H1 (cell line): ENCODE measurements around the gene DAZL. TPM values are rescaled to one million over a fixed set of nuclear protein-coding genes. Genes with fewer than 3 reads are reported as not detected.

Experiments used
- CTCF ChIA-PET: fragments of 300-600 bp; sonication (Branson Sonifier 250); formaldehyde crosslinking; loops from one replicate; lab custom pipeline; 2021; ENCODE audit not compliant: partially characterized antibody; lab: Charles Lee
- POLR2A ChIA-PET: fragments of 300-600 bp; sonication (Branson Sonifier 250); formaldehyde crosslinking; loops from one replicate; lab custom pipeline; 2021; ENCODE audit warnings: inconsistent platforms; ENCODE audit not compliant: partially characterized antibody; lab: Charles Lee
- DNase-seq, 2 experiments: peaks; one replicate each; pipeline versions ENCODE4 v3.0.0 to v3.0.0-alpha.2; 2010 to 2022; ENCODE audit warnings: low spot score in 2 of 2, low read depth in 1 of 2, mixed read lengths in 1 of 2
- FAIRE-seq: peaks from 2 replicates; lab custom pipeline; 2011; peaks lifted over from hg19 to GRCh38; lab: Jason Lieb, UNC
- H2AFZ ChIP-seq: 2 replicates; pipeline ENCODE4 v1.8.1; 2012; ENCODE audit warnings: low read length, inconsistent platforms
- H2AK5ac ChIP-seq: 2 replicates; pipeline ENCODE4 v1.6.1; 2013; ENCODE audit warnings: low read depth, low read length
- H2BK120ac ChIP-seq: replicated peaks from 2 replicates; pipeline ENCODE3; 2013; ENCODE audit warnings: low read depth, low read length, inconsistent platforms
- H2BK12ac ChIP-seq: 2 replicates; pipeline ENCODE4 v1.6.1; 2013; ENCODE audit warnings: low read depth, low read length
- H2BK15ac ChIP-seq: 2 replicates; pipeline ENCODE4 v1.6.1; 2013; ENCODE audit warnings: low read length
- H2BK20ac ChIP-seq: 2 replicates; pipeline ENCODE4 v1.6.1; 2013; ENCODE audit warnings: low read length
- H2BK5ac ChIP-seq: 2 replicates; pipeline ENCODE4 v1.6.1; 2013; ENCODE audit warnings: low read depth, low read length
- H3K14ac ChIP-seq: 2 replicates; pipeline ENCODE4 v1.6.1; 2013; ENCODE audit warnings: inconsistent platforms; ENCODE audit not compliant: insufficient read length
- H3K18ac ChIP-seq: 2 replicates; pipeline ENCODE4 v1.6.1; 2013; ENCODE audit warnings: low read length; ENCODE audit errors: extremely low read depth
- H3K23ac ChIP-seq: 2 replicates; pipeline ENCODE4 v1.6.1; 2013; ENCODE audit warnings: inconsistent platforms; ENCODE audit not compliant: insufficient read length
- H3K23me2 ChIP-seq: 2 replicates; pipeline ENCODE4 v1.6.1; 2013; ENCODE audit warnings: low read depth, low read length
- H3K27ac ChIP-seq: 2 replicates; pipeline ENCODE4 v1.6.1; 2011; ENCODE audit warnings: low read depth, low read length, inconsistent platforms
- H3K27me3 ChIP-seq, 4 experiments: replicated peaks in 1 of 4; 1 replicate in 1 of 4; 2 replicates in 3 of 4; pipeline versions ENCODE4 v1.6.1 to v1.8.1; 2011 to 2013; ENCODE audit warnings: low read length in 3 of 4, mild to moderate bottlenecking in 3 of 4, inconsistent platforms in 2 of 4, mixed read lengths in 2 of 4, moderate library complexity in 1 of 4; ENCODE audit not compliant: control insufficient read depth in 3 of 4, insufficient read depth in 3 of 4; ENCODE audit errors: extremely low read depth in 1 of 4
- H3K36me3 ChIP-seq, 4 experiments: 2 replicates each; pipeline versions ENCODE4 v1.6.1 to v1.8.1; 2011 to 2013; ENCODE audit warnings: mild to moderate bottlenecking in 4 of 4, low read length in 3 of 4, moderate library complexity in 2 of 4, control low read depth in 1 of 4, inconsistent platforms in 1 of 4; ENCODE audit not compliant: insufficient read depth in 4 of 4, control insufficient read depth in 2 of 4
- H3K4ac ChIP-seq: replicated peaks from 2 replicates; pipeline ENCODE3; 2013; ENCODE audit warnings: low read length, low read depth, mixed read lengths, inconsistent platforms; ENCODE audit not compliant: insufficient read length
- H3K4me1 ChIP-seq, 4 experiments: replicated peaks in 1 of 4; 1 replicate in 1 of 4; 2 replicates in 3 of 4; pipeline versions ENCODE4 v1.6.1 to v1.8.1; 2011 to 2013; ENCODE audit warnings: low read length in 3 of 4, inconsistent platforms in 2 of 4, mixed read lengths in 1 of 4; ENCODE audit not compliant: insufficient read depth in 4 of 4, control insufficient read depth in 3 of 4
- H3K4me2 ChIP-seq, 2 experiments: 2 replicates each; pipeline versions ENCODE4 v1.6.1 to v1.8.1; 2011 to 2013; ENCODE audit warnings: low read depth in 2 of 2, low read length in 2 of 2, control low read depth in 1 of 2, inconsistent platforms in 1 of 2, mild to moderate bottlenecking in 1 of 2; ENCODE audit not compliant: insufficient read depth in 1 of 2
- H3K4me3 ChIP-seq, 4 experiments: fragments of 200-600, 300-600 bp in 1 of 4; sonication (generic), shearing (Covaris generic), sonication (Bioruptor Twin) in 1 of 4; 2 replicates each; pipeline versions ENCODE4 v1.5.1 to v1.8.1; 2011 to 2016; ENCODE audit warnings: low read length in 4 of 4, low read depth in 3 of 4, control low read depth in 2 of 4, inconsistent platforms in 2 of 4, mild to moderate bottlenecking in 2 of 4, mixed read lengths in 1 of 4, moderate library complexity in 1 of 4; ENCODE audit not compliant: insufficient read depth in 2 of 4; ENCODE audit errors: extremely low read depth in 1 of 4
- H3K56ac ChIP-seq: replicated peaks from 2 replicates; pipeline ENCODE3; 2013; ENCODE audit warnings: low read depth, mild to moderate bottlenecking, mixed read lengths, low read length, inconsistent platforms; ENCODE audit not compliant: insufficient read length
- H3K79me1 ChIP-seq: 2 replicates; pipeline ENCODE4 v1.6.1; 2013; ENCODE audit warnings: low read depth, low read length, control low read depth
- H3K79me2 ChIP-seq, 2 experiments: 2 replicates each; pipeline versions ENCODE4 v1.6.1 to v1.8.1; 2012 to 2013; ENCODE audit warnings: low read length in 2 of 2, mild to moderate bottlenecking in 2 of 2, inconsistent platforms in 1 of 2; ENCODE audit not compliant: insufficient read depth in 2 of 2, control insufficient read depth in 1 of 2
- H3K9ac ChIP-seq, 4 experiments: replicated peaks in 1 of 4; 1 replicate in 1 of 4; 2 replicates in 3 of 4; pipeline versions ENCODE4 v1.6.1 to v1.8.1; 2011 to 2013; ENCODE audit warnings: low read depth in 3 of 4, low read length in 3 of 4, control low read depth in 2 of 4, mild to moderate bottlenecking in 2 of 4, moderate library complexity in 2 of 4, inconsistent platforms in 1 of 4; ENCODE audit errors: extremely low read depth in 1 of 4
- H3K9me3 ChIP-seq, 2 experiments: 2 replicates each; pipeline versions ENCODE4 v1.6.1 to v1.8.1; 2012 to 2013; ENCODE audit warnings: mild to moderate bottlenecking in 2 of 2, moderate library complexity in 2 of 2, control low read depth in 1 of 2, inconsistent platforms in 1 of 2, low read depth in 1 of 2, low read length in 1 of 2, mixed read lengths in 1 of 2; ENCODE audit not compliant: insufficient read depth in 2 of 2
- H4K20me1 ChIP-seq, 2 experiments: replicated peaks in 1 of 2; 2 replicates each; pipeline versions ENCODE3 to v1.8.1; 2011 to 2013; ENCODE audit warnings: inconsistent platforms in 2 of 2, low read length in 2 of 2, mild to moderate bottlenecking in 1 of 2; ENCODE audit not compliant: insufficient read depth in 2 of 2, control insufficient read depth in 1 of 2
- H4K5ac ChIP-seq: 2 replicates; pipeline ENCODE4 v1.6.1; 2013; ENCODE audit warnings: low read length, low read depth, mixed read lengths, inconsistent platforms; ENCODE audit not compliant: insufficient read length
- H4K8ac ChIP-seq: 2 replicates; pipeline ENCODE4 v1.8.0; 2013; ENCODE audit warnings: mild to moderate bottlenecking, moderate library complexity, low read length, inconsistent platforms; ENCODE audit not compliant: insufficient read depth; ENCODE audit errors: extremely low read depth
- H4K91ac ChIP-seq: replicated peaks from 2 replicates; pipeline ENCODE3; 2013; ENCODE audit warnings: low read length, mixed read lengths, inconsistent platforms; ENCODE audit not compliant: insufficient read length
- CBX8 ChIP-seq: fragments of 300-800, 300-1000 bp; sonication (generic); IDR thresholded peaks from 2 replicates; pipeline ENCODE4 v1.7.1; 2016; ENCODE audit warnings: low read depth, low read length, borderline replicate concordance
- CHD1 ChIP-seq: IDR thresholded peaks from 2 replicates; pipeline ENCODE4 v1.6.1; 2012; ENCODE audit warnings: low read depth, low read length, improper control_type of control experiment
- HDAC2 ChIP-seq, 2 experiments: fragments of 300-600 bp in 1 of 2; sonication (generic) in 1 of 2; IDR thresholded peaks; 2 replicates each; pipeline ENCODE4 v1.6.1; 2011 to 2012; ENCODE audit warnings: low read depth in 2 of 2, low read length in 2 of 2, mild to moderate bottlenecking in 2 of 2, moderate library complexity in 2 of 2, borderline replicate concordance in 1 of 2, inconsistent platforms in 1 of 2
- HDAC6 ChIP-seq: IDR thresholded peaks from one replicate; pipeline ENCODE4 v1.7.1; 2012; ENCODE audit warnings: low read depth, mild to moderate bottlenecking, inconsistent platforms, low read length, moderate library complexity
- KDM4A ChIP-seq: IDR thresholded peaks from one replicate; pipeline ENCODE4 v1.7.1; 2012; ENCODE audit warnings: low read depth, mild to moderate bottlenecking, moderate library complexity, low read length, inconsistent platforms; ENCODE audit not compliant: severe bottlenecking
- PHF8 ChIP-seq: fragments of 200-600 bp; sonication (generic); conservative IDR thresholded peaks from 2 replicates; pipeline ENCODE4 v1.7.1; 2012; ENCODE audit warnings: low read depth, mild to moderate bottlenecking, inconsistent platforms, low read length, moderate library complexity
- POU5F1 ChIP-seq: IDR thresholded peaks from 2 replicates; pipeline ENCODE4 v1.6.1; 2011; ENCODE audit warnings: low read depth, mild to moderate bottlenecking, low read length, moderate library complexity
- RAD21 ChIP-seq, 2 experiments: IDR thresholded peaks in 1 of 2; conservative IDR thresholded peaks in 1 of 2; 2 replicates each; pipeline ENCODE4 v1.6.1; 2011; ENCODE audit warnings: low read depth in 2 of 2, low read length in 2 of 2, improper control_type of control experiment in 1 of 2, inconsistent platforms in 1 of 2, mild to moderate bottlenecking in 1 of 2, moderate library complexity in 1 of 2
- RFX5 ChIP-seq: IDR thresholded peaks from 2 replicates; pipeline ENCODE4 v1.6.1; 2011; ENCODE audit warnings: low read depth, low read length, improper control_type of control experiment, borderline replicate concordance
- SP4 ChIP-seq: IDR thresholded peaks from 2 replicates; pipeline ENCODE4 v1.6.1; 2012; ENCODE audit warnings: low read length, inconsistent platforms
- SRF ChIP-seq: IDR thresholded peaks from 2 replicates; pipeline ENCODE4 v1.6.1; 2011; ENCODE audit warnings: mild to moderate bottlenecking, low read depth, low read length, moderate library complexity
- TBP ChIP-seq: IDR thresholded peaks from 2 replicates; pipeline ENCODE4 v1.6.1; 2011; ENCODE audit warnings: low read depth, low read length, improper control_type of control experiment
- WGBS, 2 experiments: shearing (Covaris generic) in 1 of 2; methylation state at CpG; one replicate each; pipeline versions ENCODE4 v1.1.6 to v1.1.7; 2013 to 2015; ENCODE audit warnings: low lambda C conversion rate in 2 of 2, mixed read lengths in 2 of 2, inconsistent platforms in 1 of 2, low coverage in 1 of 2, missing lambda C conversion rate in 1 of 2; ENCODE audit not compliant: insufficient replicate concordance in 2 of 2, insufficient coverage in 1 of 2, insufficient read length in 1 of 2; ENCODE audit errors: extremely low coverage in 1 of 2, missing lambda C conversion rate in 1 of 2; 5-methylcytosine and 5-hydroxymethylcytosine counted together
- polyA plus RNA-seq, 7 experiments: library from polyadenylated mRNA; depleted of rRNA in 3 of 7; stranded (reverse) in 5 of 7; unstranded in 2 of 7; fragments of >200 nt in 5 of 7; fragments of 200-250 nt in 2 of 7; gene quantifications; 1 replicate in 5 of 7; 2 replicates in 1 of 7; 4 replicates in 1 of 7; pipeline versions ENCODE4 v1.2.1 to v1.2.3, GENCODE V29; 2011 to 2013; ENCODE audit warnings: missing spikeins in 2 of 7, mixed read lengths in 2 of 7
- total RNA-seq: library from RNA; stranded (reverse); fragmentation: NEBNext Ultra II Directional; extraction: Animal tissue kit (Norgen Biotek cat#: 25700); gene quantifications from 2 replicates; pipeline ENCODE4 v1.2.1, GENCODE V29; 2021
- TF ChIP-seq, protein P1 (sequence below): IDR thresholded peaks from 2 replicates; pipeline ENCODE4 v1.6.1; 2012; ENCODE audit warnings: inconsistent platforms

The DAZL gene
- total and polyA plus RNA-seq, 2 of the 8 experiments (the other 6 are each of a cell fraction or from before 2014, with no cell fraction given) = 3.4 to 5.9 TPM

DNA sequence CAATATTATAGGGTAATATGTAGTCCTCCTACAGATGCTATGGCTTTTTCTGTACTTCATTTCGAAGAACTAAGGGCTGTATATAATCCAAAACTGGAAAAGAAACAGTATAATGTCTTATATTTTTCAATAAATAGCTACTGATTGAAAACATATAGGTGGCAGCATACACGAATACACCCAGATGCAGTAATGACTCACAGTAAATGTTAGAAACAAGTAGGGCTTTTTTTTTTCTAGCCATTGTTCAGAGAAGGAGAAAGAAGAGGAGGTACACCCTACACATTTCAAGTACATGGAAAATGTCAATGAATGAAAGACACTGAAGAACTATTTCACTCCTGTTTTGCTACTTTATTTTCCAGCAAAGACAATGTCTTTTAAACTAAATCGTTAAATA is 9.4 kb downstream of the DAZL start:
- Histone ChIP-seq H2AFZ (no peak overlapping the region), H3K79me2 (no peaks in the 10 kb centered on the region), H4K20me1 (no peaks in the 10 kb centered on the region), H3K79me1 (no peaks in the 10 kb centered on the region), H2BK120ac (no peak overlapping the region), H3K23me2 (no peaks in the 10 kb centered on the region), H3K36me3 (no peaks in the 10 kb centered on the region), H3K27ac (no peak overlapping the region), H3K9me3 (no peaks in the 10 kb centered on the region), H3K27me3 (no peaks in the 10 kb centered on the region), H3K18ac (no peak overlapping the region), H3K9ac (no peak overlapping the region), H2BK20ac (no peak overlapping the region), H4K8ac (no peak overlapping the region), H2AK5ac (no peak overlapping the region), H3K4me2 (no peak overlapping the region), H3K4ac (no peak overlapping the region), H2BK15ac (no peak overlapping the region), H2BK12ac (no peak overlapping the region), H3K23ac (no peak overlapping the region), H3K56ac (no peak overlapping the region), H3K4me3 (no peak overlapping the region), H4K91ac (no peak overlapping the region), H2BK5ac (no peak overlapping the region), H3K4me1 (no peaks in the 10 kb centered on the region), H4K5ac (no peak overlapping the region), H3K14ac (no peak overlapping the region)
- WGBS, 2 experiments = 78% methylated on average over 3 of the region's 3 CpGs; no CpG with 5 or more reads in 1 of the 2 experiments
- POLR2A ChIA-PET = no interaction called here
- CTCF ChIA-PET = interaction anchor here (1.2 to 2.4 kb wide), 2 partner anchors 8 to 437 kb away, joined by 4 read pairs; no protein-coding TSS in a partner anchor
- DNase-seq (no peak), FAIRE-seq (no peak)
- no peak for TF ChIP-seq POU5F1
- TF ChIP-seq CBX8 = no peak
- no peak for TF ChIP-seq KDM4A
- no peak for TF ChIP-seq TBP
- TF ChIP-seq SP4 = no peak
- no peak for TF ChIP-seq PHF8
- no peak for TF ChIP-seq RAD21 (IDR thresholded peaks at IDR 0.05 in 1 of 2, conservative IDR thresholded peaks at IDR 0.05 in 1 of 2; ENCODE audit: low read depth in 2 of 2, low read length in 2 of 2)
- TF ChIP-seq, protein P1, sequence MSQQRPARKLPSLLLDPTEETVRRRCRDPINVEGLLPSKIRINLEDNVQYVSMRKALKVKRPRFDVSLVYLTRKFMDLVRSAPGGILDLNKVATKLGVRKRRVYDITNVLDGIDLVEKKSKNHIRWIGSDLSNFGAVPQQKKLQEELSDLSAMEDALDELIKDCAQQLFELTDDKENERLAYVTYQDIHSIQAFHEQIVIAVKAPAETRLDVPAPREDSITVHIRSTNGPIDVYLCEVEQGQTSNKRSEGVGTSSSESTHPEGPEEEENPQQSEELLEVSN = no peak
- TF ChIP-seq RFX5 = no peak
- no peak for TF ChIP-seq HDAC2 (IDR thresholded peaks at IDR 0.05; ENCODE audit: borderline replicate concordance in 1 of 2, low read depth in 2 of 2, low read length in 2 of 2)
- no peak for TF ChIP-seq SRF
- no peak for TF ChIP-seq HDAC6
- TF ChIP-seq CHD1 = no peak
